Activated T-cell treated with anti-CD3 and anti-CD28 coated beads for 4 hours (primary cell): Measurements from ENCODE around the gene RBM23.
"Not testable (repeated sequence)": the region's sequence is repeated elsewhere in the genome, so short reads cannot be mapped to it uniquely, and the experiment has no call there.

Source experiments
- DNase-seq: peaks from one replicate; pipeline ENCODE4 v3.0.0-alpha.2; 2020

RBM23 gene

GRCh38 chr14:22918804-22919600 lies at the start of gene RBM23:
TSS of gene RBM23 (minus strand) at chr14:22919149.
- peak; percentile 99 for DNase-seq

GRCh38 chr14:22966783-22967269 lies 47.9 kb upstream of the RBM23 start:
- DNase-seq, result no peak

DNA sequence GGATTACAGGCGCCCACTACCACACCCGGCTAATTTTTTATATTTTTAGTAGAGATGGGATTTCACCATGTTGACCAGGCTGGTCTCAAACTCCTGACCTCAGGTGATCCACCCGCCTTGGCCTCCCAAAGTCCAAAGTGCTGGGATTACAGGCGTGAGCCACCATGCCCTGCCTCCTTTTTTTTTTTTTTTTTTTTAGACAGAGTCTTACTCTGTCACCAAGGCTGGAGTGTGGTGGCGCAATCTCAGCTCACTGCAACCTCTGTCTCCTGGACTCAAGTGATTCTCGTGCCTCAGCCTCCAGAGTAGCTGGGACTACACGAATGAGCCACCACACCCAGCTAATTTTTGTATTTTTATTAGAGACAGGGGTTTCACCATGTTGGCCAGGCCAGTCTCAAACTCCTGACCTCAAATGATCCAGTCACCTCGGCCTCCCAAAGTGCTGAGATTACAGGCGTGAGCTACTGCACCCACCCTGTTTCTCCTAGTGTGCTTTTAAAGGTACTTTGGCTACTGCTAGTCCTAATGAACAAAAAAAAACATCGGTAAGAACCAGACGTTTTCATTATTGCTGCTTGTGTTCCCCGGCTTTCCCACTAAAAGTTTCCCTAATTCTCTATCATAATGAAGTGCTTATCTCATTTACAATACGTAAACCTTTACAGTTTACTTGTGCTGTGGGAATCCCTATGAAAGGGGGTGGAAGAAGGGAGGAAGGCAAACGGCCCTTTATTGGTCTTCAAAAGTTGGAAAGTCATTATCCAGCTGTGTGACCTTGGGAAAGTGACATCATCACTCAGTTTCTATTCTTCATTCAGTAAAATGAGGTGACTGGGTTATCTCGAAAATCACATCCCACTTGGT lies 47.2 kb upstream of the RBM23 start:
- DNase-seq, result not testable (repeated sequence)

- no peak for DNase-seq
Measured at GRCh38 chr14:22962061-22962676, 43.2 kb upstream of the RBM23 start.

GRCh38 chr14:22955702-22956569 lies 37.0 kb upstream of the RBM23 start:
- no peak for DNase-seq

DNA sequence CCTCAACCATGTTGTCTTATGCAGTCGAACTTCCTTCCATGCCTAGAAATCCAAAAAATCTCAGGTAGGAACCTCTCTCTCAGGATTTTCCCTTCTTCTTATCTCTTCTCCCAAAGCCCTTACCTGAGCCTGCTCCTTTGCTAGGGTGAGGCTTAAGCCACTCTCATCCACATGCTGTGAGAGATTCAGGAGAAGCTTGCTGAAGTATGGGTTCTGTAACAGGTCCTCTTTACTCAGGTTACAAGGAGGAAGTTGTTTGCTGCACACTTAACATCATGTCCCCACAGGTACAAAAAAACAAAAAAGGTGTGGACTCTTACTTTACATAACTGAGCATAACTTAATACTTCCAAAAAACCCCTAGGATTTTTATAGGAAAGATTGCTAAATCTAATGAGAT lies 33.5 kb upstream of the RBM23 start:
- DNase-seq, result no peak

- DNase-seq, result not testable (repeated sequence)
Measured at GRCh38 chr14:22951795-22952194, 32.8 kb upstream of the RBM23 start.

GRCh38 chr14:22945642-22946041 lies 26.7 kb upstream of the RBM23 start:
- DNase-seq, result no peak

DNA sequence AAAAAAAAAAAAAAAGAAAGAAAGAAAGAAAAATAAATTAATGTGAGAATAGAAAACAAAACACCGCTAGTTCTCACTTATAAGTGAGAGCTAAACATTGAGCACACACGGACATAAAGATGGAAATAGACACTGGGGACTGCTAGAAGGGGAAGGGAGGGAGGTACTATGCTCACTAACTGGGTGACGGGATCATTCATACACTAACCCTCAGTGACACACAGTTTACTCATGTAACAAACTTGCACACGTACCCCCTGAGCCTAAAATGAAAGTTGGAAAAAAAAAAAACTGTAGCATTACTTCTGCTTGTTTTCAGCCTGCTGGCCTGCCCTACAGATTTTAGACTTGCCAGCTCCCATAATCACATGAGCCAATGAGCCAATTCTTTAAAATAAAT lies 20.7 kb upstream of the RBM23 start:
- DNase-seq, result no peak

DNA sequence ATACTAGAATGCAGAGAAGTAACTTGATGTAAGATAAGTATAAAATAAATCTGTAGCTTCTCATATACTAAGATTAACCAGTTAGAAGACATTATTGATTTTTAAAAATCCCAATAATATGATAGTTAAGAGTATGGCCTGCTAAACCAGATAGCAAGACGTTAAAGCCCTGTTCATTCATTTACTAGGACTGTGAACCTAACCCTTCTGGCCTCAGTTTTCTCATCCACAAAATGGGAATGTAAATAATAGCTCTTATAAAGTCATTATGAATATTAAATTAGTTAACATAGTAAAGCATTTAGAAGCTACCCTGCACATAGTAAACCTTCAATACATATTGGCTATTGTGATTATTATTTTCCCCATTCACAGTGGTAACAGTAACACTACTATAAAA lies 16.2 kb upstream of the RBM23 start:
- DNase-seq, result no peak

GRCh38 chr14:22932146-22932545 lies 13.2 kb upstream of the RBM23 start:
- DNase-seq, result no peak

DNA sequence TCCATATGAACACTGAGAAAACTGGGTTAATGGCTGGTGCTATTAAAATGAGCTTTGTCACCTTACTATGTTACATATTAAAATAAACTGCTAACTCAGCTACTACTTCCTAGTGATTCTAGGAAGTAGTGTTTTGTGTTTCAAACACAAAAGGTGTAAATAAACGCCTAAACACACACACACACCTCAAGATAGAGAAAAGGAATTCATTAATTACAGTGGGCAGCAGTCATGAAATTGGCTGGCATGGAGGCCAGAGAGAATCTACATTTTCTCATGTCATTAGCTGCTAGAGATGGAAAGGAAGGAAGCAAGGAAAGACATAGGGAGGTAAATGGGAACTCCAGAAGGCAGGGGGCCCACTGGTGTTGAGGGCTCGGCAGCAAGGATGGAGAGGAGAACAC lies 11.0 kb upstream of the RBM23 start:
- no peak for DNase-seq

DNA sequence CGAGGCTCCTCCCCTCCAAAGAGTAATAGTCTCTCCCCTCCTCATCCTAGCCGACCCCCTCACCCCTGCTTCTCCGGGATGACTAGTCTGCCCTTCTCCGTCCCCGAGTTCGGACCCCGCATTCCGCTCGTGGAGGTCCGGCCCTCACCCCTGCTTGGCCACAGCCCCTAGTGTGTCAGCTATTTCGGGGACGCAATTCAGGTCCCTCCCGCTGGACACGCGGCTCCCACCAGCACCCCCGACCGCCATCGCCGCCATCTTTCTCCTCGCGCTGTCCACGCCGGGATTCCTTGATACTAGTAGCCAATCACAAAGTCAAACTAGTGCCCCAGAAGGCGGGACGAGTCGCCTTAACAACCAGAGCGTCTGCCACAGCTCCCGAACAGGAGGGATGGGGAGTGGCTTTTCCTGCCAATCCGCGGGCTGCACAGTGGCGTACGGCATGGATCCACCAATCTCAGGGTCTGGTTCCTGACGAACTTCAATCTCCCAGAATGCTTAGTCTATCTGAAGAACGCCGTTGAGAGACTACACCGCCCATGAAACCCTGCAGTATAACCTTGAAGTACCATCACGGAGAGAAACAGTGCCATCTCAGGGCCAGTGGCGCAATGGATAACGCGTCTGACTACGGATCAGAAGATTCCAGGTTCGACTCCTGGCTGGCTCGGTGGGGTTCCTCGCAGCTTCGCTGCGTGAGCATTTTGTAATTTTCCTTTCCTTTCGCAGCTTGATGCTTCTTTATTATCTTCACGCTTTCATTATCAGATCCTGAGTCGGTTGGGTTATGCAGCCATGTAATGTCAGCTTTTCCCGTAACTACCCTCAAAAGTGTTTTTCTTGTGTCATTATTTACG lies 10.4 kb upstream of the RBM23 start, which contains the start of gene PRMT5:
PRMT5 (minus strand) TSS at position 273 of the 857 bp plus-strand sequence; CDS start at position 258, 15 bp downstream.
- DNase-seq, result peak; percentile 99

DNA sequence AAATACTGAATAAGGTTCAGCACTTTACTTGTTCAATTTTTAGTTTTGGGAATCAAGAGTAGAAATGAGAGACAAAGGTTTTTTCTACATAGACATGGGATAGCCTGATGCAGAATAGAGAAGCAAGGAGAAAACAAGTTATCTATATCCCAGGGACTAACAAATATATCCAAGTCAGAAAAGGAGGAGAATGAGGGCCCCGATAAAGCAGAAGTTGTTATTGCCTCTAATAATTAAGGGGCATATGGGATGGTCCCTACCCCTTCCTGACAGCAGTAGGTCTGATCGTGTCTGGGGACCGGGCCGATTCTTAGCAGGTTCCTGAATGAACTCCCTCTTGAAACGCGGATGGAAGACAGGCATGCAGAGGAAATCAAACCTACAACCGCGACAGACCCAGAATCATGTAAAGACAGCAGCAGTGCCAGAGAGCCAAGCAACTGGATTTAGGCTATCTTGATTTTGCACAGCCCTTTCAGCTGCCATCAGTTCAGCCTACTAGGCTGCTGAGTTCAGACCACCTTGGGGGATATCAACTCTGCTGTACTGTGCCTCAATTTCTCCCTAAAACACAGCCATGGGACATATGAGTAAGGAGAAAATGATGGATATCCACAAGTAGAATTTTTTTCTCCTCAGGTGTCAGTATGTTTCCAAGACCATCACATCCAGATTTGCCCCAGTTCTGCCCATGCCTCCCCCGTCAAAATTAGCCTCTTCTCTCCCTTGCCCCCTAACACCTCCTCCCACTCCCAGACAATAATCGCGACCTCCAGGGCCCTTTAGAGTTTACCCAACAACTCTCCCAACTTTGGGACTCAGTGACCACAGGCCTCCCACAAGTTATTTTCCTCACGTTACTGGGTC lies 9.5 kb upstream of the RBM23 start:
- peak; percentile 7 for DNase-seq

GRCh38 chr14:22926316-22926715 lies 7.4 kb upstream of the RBM23 start:
- no peak for DNase-seq

GRCh38 chr14:22925513-22925912 lies 6.6 kb upstream of the RBM23 start:
- no peak for DNase-seq

- DNase-seq, result no peak
Measured at GRCh38 chr14:22923746-22924145, 4.8 kb upstream of the RBM23 start.

GRCh38 chr14:22922294-22922693 lies 3.3 kb upstream of the RBM23 start:
- DNase-seq, result no peak

DNA sequence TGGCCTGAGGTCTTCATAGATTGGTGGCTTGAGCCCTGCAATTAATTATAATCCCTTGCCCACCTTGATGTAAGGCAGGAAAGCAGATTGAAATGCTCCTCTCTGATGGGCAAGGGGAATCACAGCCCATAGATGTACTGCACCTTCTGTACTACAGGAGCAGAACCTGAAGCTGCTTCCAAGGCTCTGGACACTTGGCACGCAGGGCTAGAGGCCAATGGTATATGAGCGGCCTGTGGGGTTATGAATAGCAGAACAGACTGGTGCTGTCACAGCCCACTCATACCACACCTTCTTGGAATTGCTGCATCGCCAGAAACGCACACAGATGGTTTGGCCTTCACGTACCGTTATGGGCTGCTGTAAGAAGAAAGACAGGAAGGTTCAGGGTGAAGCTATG lies 1.7 kb upstream of the RBM23 start:
- no peak for DNase-seq

GRCh38 chr14:22919601-22919921 lies 612 bp upstream of the RBM23 start:
- no peak for DNase-seq
